ENCODE results near the gene PRRX2. TPM values are rescaled to one million over a fixed set of nuclear protein-coding genes. Genes with fewer than 3 reads are reported as not detected.

The PRRX2 gene
- total and polyA plus RNA-seq, 2 experiments from 2014 or later = 5.8 to 8.3 TPM

- Mint-ChIP-seq H3K4me3 (no peak overlapping the region), H3K27me3 (ENCODE audit: insufficient read depth, low read depth, poor library complexity) (peaks cover 9% of the 10 kb centered on the region), H3K27ac (no peak overlapping the region), H3K36me3 (ENCODE audit: low read depth) (no peaks in the 10 kb centered on the region), H3K9me3 (no peaks in the 10 kb centered on the region; the same call in 2 of the 3 replicates), H3K4me1 (peaks cover 10% of the 10 kb centered on the region; the same call in 2 of the 3 replicates)
- no peaks in the 10 kb centered on the region for H3F3A ChIP-seq (replicated peaks; ENCODE audit: low read depth)
- TF ChIP-seq, protein P1, sequence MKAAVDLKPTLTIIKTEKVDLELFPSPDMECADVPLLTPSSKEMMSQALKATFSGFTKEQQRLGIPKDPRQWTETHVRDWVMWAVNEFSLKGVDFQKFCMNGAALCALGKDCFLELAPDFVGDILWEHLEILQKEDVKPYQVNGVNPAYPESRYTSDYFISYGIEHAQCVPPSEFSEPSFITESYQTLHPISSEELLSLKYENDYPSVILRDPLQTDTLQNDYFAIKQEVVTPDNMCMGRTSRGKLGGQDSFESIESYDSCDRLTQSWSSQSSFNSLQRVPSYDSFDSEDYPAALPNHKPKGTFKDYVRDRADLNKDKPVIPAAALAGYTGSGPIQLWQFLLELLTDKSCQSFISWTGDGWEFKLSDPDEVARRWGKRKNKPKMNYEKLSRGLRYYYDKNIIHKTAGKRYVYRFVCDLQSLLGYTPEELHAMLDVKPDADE (IDR thresholded peaks at IDR 0.05) = no peak
- TF ChIP-seq CTCF (conservative IDR thresholded peaks at IDR 0.05; ENCODE audit: low read depth in 2 of 2) = peak in 1 of 2 experiments; percentile 48; a peak in 2 of 4 replicates
- no peaks in the 10 kb centered on the region for H3K4me1 ChIP-seq (ENCODE audit: insufficient read depth)
- no peak overlapping the region for H3K4me2 ChIP-seq
- no peaks in the 10 kb centered on the region for H4K20me1 ChIP-seq (replicated peaks; ENCODE audit: insufficient read depth)
- peak; percentile 34 for DNase-seq (ENCODE audit: low spot score)
- H3K36me3 ChIP-seq (ENCODE audit: insufficient read depth) = no peaks in the 10 kb centered on the region
- H3K9me2 ChIP-seq (ENCODE audit: insufficient read depth) = no peaks in the 10 kb centered on the region
- no peaks in the 10 kb centered on the region for H3K79me2 ChIP-seq (replicated peaks; ENCODE audit: insufficient read depth)
- ATAC-seq = peak; percentile 7; the same call in 2 of the 3 replicates
- no peak overlapping the region for H2AFZ ChIP-seq
- no peaks in the 10 kb centered on the region for H3K27me3 ChIP-seq (ENCODE audit: insufficient read depth)
- no peak overlapping the region for H3K4me3 ChIP-seq
- no peak overlapping the region for H3K27ac ChIP-seq (ENCODE audit: low read depth)
Measured at GRCh38 chr9:129720865-129721545, 55.6 kb downstream of the PRRX2 start.

DNA sequence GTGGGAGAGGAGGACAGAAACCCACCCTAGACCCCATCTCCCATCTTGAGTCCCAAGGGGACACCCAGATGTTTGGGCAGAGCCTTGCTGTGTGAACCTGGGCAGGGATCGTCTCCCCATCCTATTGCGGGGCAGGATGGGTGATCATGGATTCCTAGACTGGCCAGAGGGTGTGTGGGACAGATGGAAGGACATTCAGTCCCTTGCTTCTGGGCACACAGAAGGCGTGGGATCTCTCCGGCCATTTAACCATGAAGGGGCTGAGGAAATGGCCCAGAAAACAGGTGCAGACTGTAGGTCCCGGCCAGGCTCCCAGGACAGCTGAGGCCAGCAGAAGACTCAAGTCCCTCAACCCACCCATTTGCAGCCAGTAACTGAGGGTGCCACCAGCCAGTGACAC, 57.5 kb downstream of the PRRX2 start:
- Histone ChIP-seq H2AFZ (no peak overlapping the region), H3K79me2 (replicated peaks; ENCODE audit: insufficient read depth) (no peaks in the 10 kb centered on the region), H3K9me2 (ENCODE audit: insufficient read depth) (no peaks in the 10 kb centered on the region), H3K4me3 (no peak overlapping the region), H3K27me3 (ENCODE audit: insufficient read depth) (no peaks in the 10 kb centered on the region), H3K36me3 (ENCODE audit: insufficient read depth) (no peaks in the 10 kb centered on the region), H3K4me1 (ENCODE audit: insufficient read depth) (no peaks in the 10 kb centered on the region), H4K20me1 (replicated peaks; ENCODE audit: insufficient read depth) (no peaks in the 10 kb centered on the region), H3F3A (replicated peaks; ENCODE audit: low read depth) (no peaks in the 10 kb centered on the region), H3K27ac (ENCODE audit: low read depth) (no peak overlapping the region), H3K4me2 (no peak overlapping the region)
- Mint-ChIP-seq H3K9me3 (no peaks in the 10 kb centered on the region; the same call in 2 of the 3 replicates), H3K36me3 (ENCODE audit: low read depth) (no peaks in the 10 kb centered on the region), H3K27ac (no peak overlapping the region), H3K4me1 (peaks cover 14% of the 10 kb centered on the region; the same call in 2 of the 3 replicates), H3K4me3 (no peak overlapping the region), H3K27me3 (ENCODE audit: insufficient read depth, low read depth, poor library complexity) (peaks cover 13% of the 10 kb centered on the region)
- DNase-seq (ENCODE audit: low spot score) = no peak
- TF ChIP-seq POLR2AphosphoS5 (IDR thresholded peaks at IDR 0.05; ENCODE audit: low read depth) (no peak), EZH2 (IDR thresholded peaks at IDR 0.05; ENCODE audit: low read depth, unreplicated experiment) (no peak), CREB1 (CRISPR knock-in tag; IDR thresholded peaks at IDR 0.05; ENCODE audit: low read depth) (no peak), REST (IDR thresholded peaks at IDR 0.05; ENCODE audit: unreplicated experiment) (no peak), EZH2phosphoT487 (IDR thresholded peaks at IDR 0.05; ENCODE audit: unreplicated experiment) (no peak), STAT1 (IDR thresholded peaks at IDR 0.05; ENCODE audit: unreplicated experiment) (no peak), NANOG (IDR thresholded peaks at IDR 0.05; ENCODE audit: borderline replicate concordance) (no peak), ZNF331 (CRISPR knock-in tag; IDR thresholded peaks at IDR 0.05; ENCODE audit: low read depth) (no peak)
- TF ChIP-seq, protein P1 (IDR thresholded peaks at IDR 0.05) = no peak
- ATAC-seq = no peak

Measured in GM23338 (cell line).